Measurements from ENCODE around the gene FOXJ3.

The FOXJ3 gene

GRCh38 chr1:42333662-42334239 lies 1.3 kb downstream of the FOXJ3 start:
- no peak for DNase-seq

- no peak for DNase-seq
Observed at GRCh38 chr1:42332877-42333276, 2.2 kb downstream of the FOXJ3 start.

DNA sequence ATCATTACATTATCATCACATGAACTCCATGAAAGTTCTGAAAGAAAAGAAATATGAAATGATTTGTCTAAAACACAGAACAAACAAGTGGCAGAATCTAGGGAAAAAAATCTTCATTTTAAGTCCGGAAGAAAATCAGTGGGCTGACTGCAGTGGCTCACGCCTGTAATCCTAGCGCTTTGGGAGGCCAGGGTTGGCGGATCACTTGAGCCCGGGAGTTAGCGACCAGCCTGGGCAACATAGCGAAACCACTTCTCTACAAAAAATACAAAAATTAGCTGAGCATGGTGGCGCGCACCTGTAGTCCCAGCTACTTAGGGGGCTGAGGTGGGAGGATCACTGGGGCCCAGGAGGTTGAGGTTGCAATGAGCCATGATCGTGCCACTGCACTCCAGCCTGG lies 4.8 kb downstream of the FOXJ3 start:
- no peak for DNase-seq

DNA sequence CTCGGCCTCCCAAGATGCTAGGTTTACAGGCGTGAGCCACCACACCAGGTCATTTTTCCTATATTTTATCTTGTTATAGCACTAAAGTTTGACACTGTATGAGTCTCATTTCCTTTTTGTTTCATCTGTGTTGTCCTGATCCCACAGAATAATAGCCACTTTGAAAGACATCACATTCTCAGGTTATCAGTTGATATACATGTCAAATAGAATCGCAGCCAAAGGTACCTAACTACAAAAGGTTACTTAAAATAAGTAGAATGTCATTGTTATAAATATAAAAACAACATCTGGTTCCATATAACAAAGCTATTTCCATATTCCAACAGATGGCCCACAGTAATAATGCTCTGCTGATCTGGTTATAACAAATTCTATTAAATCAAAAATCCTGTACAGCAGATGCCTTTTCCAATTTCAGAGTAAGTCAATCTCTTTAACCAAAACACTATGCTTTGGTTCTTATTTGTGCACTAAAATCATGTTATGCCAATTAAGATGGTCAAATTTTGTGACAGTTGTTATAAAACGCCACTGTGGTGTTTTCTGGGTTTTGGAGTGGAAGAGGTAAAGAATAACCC lies 6.0 kb downstream of the FOXJ3 start:
- DNase-seq, result no peak

- no peak for DNase-seq
Observed at GRCh38 chr1:42328047-42328625, 6.9 kb downstream of the FOXJ3 start.

GRCh38 chr1:42325014-42325402 lies 10.0 kb downstream of the FOXJ3 start:
- no peak for DNase-seq

DNA sequence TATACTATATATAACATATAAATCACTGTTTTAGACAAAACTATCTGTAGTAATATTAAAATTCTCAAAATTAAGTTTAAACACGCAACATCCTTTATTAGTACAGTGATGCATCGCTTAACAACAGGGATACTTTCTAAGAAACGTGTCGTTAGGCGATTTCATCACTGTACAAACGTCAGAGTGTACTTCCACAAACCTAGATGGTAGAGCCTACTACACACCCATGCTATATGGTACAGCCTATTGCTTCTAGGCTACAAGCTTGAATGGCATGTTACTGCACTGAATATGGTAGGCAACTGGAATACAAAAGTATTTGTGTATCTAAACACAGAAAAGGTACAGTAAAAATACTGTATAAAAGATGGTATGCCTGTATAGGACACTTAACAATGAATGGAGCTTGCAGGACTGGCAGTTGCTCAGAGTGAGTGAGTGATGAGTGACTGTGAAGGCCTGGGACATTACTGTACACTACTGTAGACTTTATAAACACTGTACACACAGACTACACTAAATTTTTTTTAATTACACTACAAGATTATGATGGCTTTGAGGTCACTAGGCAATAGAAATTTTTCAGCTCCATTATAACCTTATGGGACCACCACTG lies 10.5 kb downstream of the FOXJ3 start:
- no peak for DNase-seq

GRCh38 chr1:42323551-42323950 lies 11.5 kb downstream of the FOXJ3 start:
- no peak for DNase-seq

DNA sequence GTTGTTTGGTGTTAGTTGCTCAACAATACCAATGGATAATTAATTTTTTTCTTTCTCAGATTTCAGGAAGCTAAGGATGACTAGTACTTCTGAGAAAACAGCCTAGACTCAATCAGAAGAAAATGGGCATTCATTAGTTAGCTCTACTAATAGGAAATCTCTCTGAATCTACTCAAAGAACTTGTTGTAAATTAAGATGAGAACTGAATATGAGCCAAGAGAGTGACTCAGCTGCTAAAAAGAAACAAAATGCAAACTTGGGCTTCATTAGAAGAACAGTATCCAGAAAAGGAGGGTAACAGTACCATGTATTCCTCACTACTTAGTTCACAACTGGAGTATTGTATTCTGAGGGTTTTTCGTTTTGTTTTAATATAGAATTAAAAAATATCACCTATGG lies 12.5 kb downstream of the FOXJ3 start:
- no peak for DNase-seq

GRCh38 chr1:42321731-42322130 lies 13.3 kb downstream of the FOXJ3 start:
- no peak for DNase-seq

- DNase-seq, result no peak
Observed at GRCh38 chr1:42320708-42321107, 14.3 kb downstream of the FOXJ3 start.

- no peak for DNase-seq
Observed at GRCh38 chr1:42319871-42320484, 15.1 kb downstream of the FOXJ3 start.

DNA sequence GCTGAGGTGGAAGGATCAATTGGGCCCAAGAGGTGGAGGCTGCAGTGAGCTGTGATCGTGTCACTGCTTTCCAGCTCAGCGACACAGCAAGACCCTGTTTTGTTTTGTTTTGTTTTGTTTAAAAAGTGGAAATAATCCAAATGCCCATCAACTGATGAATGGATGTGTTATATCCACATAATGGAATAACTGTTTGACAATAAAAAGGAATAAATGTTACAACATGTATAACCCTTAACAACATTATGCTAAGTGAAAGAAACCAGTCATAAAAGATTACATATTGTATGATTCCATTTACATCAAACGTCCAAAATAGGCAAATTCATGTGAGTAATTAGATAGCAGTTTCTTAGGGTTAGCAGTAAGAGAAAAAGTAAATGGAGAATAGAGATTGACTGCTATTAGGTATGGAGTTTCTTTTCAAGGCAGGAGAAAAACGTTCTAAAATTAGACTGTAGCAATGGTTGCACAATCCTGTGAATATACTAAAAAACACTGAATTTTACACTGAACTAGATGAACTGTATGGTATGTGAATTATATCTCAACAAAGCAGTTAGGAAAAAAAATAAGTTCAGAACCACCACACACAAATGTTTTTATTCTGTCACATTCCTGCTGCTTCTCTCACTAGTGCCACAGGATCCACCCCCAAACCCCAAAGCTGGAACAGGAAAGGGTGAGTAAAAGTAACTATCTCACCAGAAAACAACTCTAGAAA lies 15.7 kb downstream of the FOXJ3 start:
- no peak for DNase-seq

- DNase-seq, result no peak
Observed at GRCh38 chr1:42318601-42319000, 16.4 kb downstream of the FOXJ3 start.

DNA sequence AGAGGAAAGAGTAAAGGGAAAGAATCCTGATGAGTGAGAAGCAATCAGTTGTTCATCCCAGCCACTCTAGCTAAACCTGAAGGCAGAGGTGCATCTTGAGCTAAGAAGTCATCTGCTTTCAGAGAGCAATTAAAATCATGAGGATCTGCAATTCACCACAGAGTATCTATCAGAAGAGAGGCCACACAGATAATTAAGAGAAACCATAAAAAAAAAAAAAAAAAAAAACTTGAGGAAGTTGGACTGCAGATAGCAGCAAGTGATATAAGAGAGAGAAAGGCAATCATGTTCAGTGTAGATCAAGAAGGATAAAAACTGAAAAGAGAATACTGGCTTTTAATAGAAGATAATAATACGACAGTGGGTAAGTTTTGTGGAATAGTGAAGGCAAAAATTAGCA lies 17.7 kb downstream of the FOXJ3 start:
- DNase-seq, result no peak

DNA sequence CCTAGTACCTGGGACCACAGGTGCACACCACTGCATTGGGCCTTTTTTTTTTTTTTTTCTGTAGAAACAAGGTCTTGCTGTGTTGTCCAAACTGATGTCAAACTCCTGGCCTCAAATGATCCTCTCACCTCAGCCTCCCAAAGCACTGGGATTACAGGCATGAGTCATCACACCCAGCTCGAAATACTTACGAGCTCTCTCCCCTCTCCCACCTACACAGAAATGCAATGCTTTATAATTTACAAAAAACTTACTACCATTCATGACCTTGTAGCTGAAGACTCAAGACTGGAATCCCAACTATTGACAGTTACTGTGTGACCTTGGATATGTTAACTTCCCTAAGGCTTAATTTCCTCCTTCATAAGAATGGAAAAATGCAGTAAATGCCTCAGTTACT lies 18.7 kb downstream of the FOXJ3 start:
- DNase-seq, result no peak

GRCh38 chr1:42315500-42315899 lies 19.5 kb downstream of the FOXJ3 start:
- no peak for DNase-seq

DNA sequence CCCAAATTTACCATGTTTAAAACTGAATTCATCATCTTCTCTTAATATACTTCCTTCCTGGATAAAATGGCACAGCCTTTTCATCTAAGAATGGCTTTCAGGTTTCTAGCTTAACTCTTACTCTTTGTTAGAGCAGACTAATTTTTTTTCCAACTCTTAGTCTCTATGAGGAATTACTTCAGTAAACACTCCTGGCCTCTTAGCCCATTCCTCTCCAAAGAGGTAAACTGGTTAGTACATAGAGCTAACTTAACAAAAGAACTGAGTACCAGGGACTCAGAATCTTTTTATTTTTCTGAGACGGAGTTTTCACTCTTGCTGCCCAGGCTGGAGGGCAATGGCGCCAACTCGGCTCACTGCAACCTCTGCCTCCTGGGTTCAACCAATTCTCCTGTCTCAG lies 21.1 kb downstream of the FOXJ3 start:
- no peak for DNase-seq

DNA sequence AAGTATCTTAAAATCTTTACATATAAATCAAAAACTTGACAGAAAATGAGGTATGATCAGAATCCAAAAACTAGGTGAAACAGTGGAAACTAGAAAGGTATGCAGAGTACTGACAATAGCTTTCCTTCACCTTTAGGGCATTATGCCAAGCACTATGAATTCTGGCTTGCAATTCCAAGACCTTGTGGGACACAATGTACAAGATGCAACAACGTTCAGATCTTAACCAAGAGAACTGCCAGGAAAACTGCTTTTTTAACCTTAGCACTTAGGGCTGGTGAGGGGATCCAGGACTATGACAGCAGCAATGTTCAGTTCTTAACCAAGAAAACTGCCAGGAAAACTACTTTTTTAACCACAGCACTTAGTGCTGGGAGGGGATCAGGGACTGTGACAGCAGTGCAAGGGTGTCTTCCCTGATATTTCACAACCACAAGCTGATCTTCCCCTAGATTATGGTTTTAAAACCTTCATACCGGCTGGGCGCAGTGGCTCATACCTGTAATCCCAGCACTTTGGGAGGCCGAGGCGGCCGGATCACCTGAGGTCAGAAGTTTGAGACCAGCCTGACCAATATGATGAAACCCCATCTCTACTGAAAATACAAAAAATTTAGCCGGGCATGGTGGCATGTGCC lies 22.3 kb downstream of the FOXJ3 start:
- DNase-seq, result no peak

DNA sequence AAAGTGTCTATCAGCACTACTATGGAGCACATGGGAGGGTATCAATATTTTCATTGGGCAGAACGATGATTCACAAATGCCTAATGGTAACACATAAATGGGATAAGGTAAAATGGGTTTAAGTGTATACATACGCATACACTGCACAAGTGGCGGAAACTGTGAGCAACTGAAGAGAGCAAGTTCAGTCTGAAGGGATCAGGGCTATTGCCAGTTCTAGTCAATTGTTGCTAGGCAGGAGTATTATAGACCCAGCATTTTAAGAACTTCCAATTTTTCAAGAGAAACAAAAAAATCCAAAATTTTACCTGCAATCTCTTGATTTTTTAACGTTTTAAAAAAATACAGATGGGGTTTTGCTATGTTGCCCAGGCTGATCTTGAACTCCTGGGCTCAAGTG lies 23.1 kb downstream of the FOXJ3 start:
- no peak for DNase-seq

DNA sequence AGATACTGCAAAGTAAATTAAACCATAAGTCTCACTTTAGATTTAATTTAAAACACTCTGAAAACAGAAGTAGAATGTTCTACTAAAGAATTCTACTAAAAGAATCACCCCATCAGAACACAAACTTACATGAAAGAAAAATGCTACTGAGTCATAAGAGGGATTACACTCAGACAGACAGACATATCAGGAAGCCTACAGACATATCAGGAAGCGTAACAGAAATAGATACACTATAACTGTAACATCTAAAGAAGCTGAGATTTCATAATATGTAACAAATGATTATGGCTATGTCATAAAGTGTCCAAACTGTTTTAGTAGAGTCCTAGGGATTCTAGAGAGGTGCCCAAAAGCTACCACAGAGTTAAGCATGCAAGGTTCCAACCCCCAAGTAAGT lies 23.9 kb downstream of the FOXJ3 start:
- no peak for DNase-seq

GRCh38 chr1:42306977-42307376 lies 28.1 kb downstream of the FOXJ3 start:
- no peak for DNase-seq

DNA sequence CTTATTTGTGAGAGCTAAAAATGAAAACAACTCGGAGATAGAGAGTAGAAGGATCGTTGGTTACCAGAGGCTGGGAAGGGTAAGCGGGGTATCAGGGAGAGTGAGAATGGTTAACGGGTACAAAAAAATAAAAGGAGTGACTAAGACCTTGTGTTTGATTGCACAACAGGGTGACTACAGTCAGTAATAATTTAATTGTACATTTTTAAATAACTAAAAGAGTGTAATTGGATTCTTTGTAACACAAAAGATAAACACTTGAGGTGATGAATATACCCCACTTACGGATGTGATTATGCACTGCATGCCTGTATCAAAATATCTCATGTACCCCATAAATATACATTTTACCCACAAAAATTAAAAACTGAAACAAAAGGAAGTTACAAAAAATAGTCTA lies 29.4 kb downstream of the FOXJ3 start:
- no peak for DNase-seq
